Measurements from ENCODE around the gene GHITM. TPM values are rescaled to one million over a fixed set of nuclear protein-coding genes. Genes with fewer than 3 reads are reported as not detected.

GHITM gene
- total and polyA plus RNA-seq, 3 donors from 2014 or later: 140 to 284 (median 220) TPM

GRCh38 chr10:84135836-84136235 lies 3.5 kb upstream of the GHITM start:
- Histone ChIP-seq H3K36me3 (ENCODE audit: low read depth, missing control alignments) (no peaks in the 10 kb centered on the region), H3K4me1 (peaks cover 8% of the 10 kb centered on the region), H3K27ac (no peak overlapping the region), H3K4me3 (no peak overlapping the region), H3K27me3 (no peaks in the 10 kb centered on the region), H3K9me3 (no peaks in the 10 kb centered on the region)
- intact Hi-C loops (cut with DNase I; ENCODE audit: low total_unique reads): no loop called here
- no peak for DNase-seq
- TF ChIP-seq POLR2A (IDR thresholded peaks at IDR 0.05) (no peak), CTCF (IDR thresholded peaks at IDR 0.05) (no peak)
- 72 to 83% methylated on average over 2 of the region's 2 CpGs for WGBS, 2 donors

- H3K36me3 ChIP-seq (ENCODE audit: low read depth, missing control alignments): no peaks in the 10 kb centered on the region
- peaks cover 9% of the 10 kb centered on the region for H3K4me1 ChIP-seq
- H3K27ac ChIP-seq: no peak overlapping the region
- no peak for DNase-seq
- 67% methylated on average over 2 of the region's 2 CpGs for WGBS, 2 donors
- no peaks in the 10 kb centered on the region for H3K9me3 ChIP-seq
- no peak overlapping the region for H3K4me3 ChIP-seq
- intact Hi-C loops (cut with DNase I; ENCODE audit: low total_unique reads): no loop called here
- TF ChIP-seq POLR2A (IDR thresholded peaks at IDR 0.05) (no peak), CTCF (IDR thresholded peaks at IDR 0.05) (no peak)
- H3K27me3 ChIP-seq: no peaks in the 10 kb centered on the region
Measured at GRCh38 chr10:84137811-84138210, 1.5 kb upstream of the GHITM start.

GRCh38 chr10:84138478-84139125 lies 707 bp upstream of the GHITM start:
- Histone ChIP-seq H3K9me3 (no peaks in the 10 kb centered on the region), H3K27me3 (no peaks in the 10 kb centered on the region), H3K27ac (peak overlapping the region; percentile 90 to 93), H3K36me3 (ENCODE audit: low read depth, missing control alignments) (no peaks in the 10 kb centered on the region), H3K4me1 (peaks cover 9% of the 10 kb centered on the region), H3K4me3 (peak overlapping the region; percentile 98 to 99)
- intact Hi-C loops (cut with DNase I; ENCODE audit: low total_unique reads): no loop called here
- peak; percentile 26 for DNase-seq
- TF ChIP-seq POLR2A (IDR thresholded peaks at IDR 0.05): no peak
- no peak for TF ChIP-seq CTCF (IDR thresholded peaks at IDR 0.05)
- 51 to 63% methylated on average over 20 of the region's 20 CpGs for WGBS, 2 donors

GRCh38 chr10:84140036-84140379 lies 699 bp downstream of the GHITM start:
- H3K27me3 ChIP-seq: no peaks in the 10 kb centered on the region
- TF ChIP-seq CTCF (IDR thresholded peaks at IDR 0.05) (no peak), POLR2A (IDR thresholded peaks at IDR 0.05) (no peak)
- peak; percentile 43 for DNase-seq
- intact Hi-C loops (cut with DNase I; ENCODE audit: low total_unique reads): no loop called here
- no peaks in the 10 kb centered on the region for H3K36me3 ChIP-seq (ENCODE audit: low read depth, missing control alignments)
- 0 to 7% methylated on average over 3 to 12 of the region's 12 CpGs for WGBS, 2 donors
- H3K4me1 ChIP-seq: peaks cover 9% of the 10 kb centered on the region
- peak overlapping the region; percentile 98 to 99 for H3K4me3 ChIP-seq
- H3K27ac ChIP-seq: peak overlapping the region; percentile 90 to 93
- H3K9me3 ChIP-seq: no peaks in the 10 kb centered on the region

- H3K36me3 ChIP-seq (ENCODE audit: low read depth, missing control alignments): no peaks in the 10 kb centered on the region
Measured at GRCh38 chr10:84147347-84147746, 8.0 kb downstream of the GHITM start.

More at GRCh38 chr10:84147347-84147746, 8.0 kb downstream of the GHITM start:
- H3K4me3 ChIP-seq: no peak overlapping the region
- no peak overlapping the region for H3K27ac ChIP-seq
- no peaks in the 10 kb centered on the region for H3K4me1 ChIP-seq
- no peaks in the 10 kb centered on the region for H3K27me3 ChIP-seq
- intact Hi-C loops (cut with DNase I; ENCODE audit: low total_unique reads): no loop called here
- TF ChIP-seq POLR2A (IDR thresholded peaks at IDR 0.05) (no peak), CTCF (IDR thresholded peaks at IDR 0.05) (no peak)
- no peaks in the 10 kb centered on the region for H3K9me3 ChIP-seq
- no peak for DNase-seq
